HG02885 (cell line): ENCODE results near the gene FCAMR.

ENCODE experiments used
- ATAC-seq: cut with Tn5 transposase; IDR thresholded peaks from one replicate; pipeline ENCODE4 v1.9.1; 2021; ENCODE audit warnings: mild to moderate bottlenecking; ENCODE audit not compliant: unreplicated experiment, poor library complexity

The FCAMR gene

GRCh38 chr1:206960676-206961386, 9.4 kb downstream of the FCAMR start:
- ATAC-seq, result no peak

GRCh38 chr1:206958144-206958543, 12.1 kb downstream of the FCAMR start:
- no peak for ATAC-seq

GRCh38 chr1:206957639-206958038, 12.6 kb downstream of the FCAMR start:
- no peak for ATAC-seq

- peak; percentile 58 for ATAC-seq
Observed at GRCh38 chr1:206955476-206956451, 14.5 kb downstream of the FCAMR start.

- ATAC-seq, result no peak
Observed at GRCh38 chr1:206954459-206955342, 15.6 kb downstream of the FCAMR start.

- ATAC-seq, result no peak
Observed at GRCh38 chr1:206953626-206954025, 16.6 kb downstream of the FCAMR start.

- ATAC-seq, result no peak
Observed at GRCh38 chr1:206953126-206953525, 17.1 kb downstream of the FCAMR start.

GRCh38 chr1:206952171-206952570, 18.1 kb downstream of the FCAMR start:
- ATAC-seq, result no peak

GRCh38 chr1:206951318-206952100, 18.8 kb downstream of the FCAMR start:
- ATAC-seq, result no peak

GRCh38 chr1:206949641-206950040, 20.6 kb downstream of the FCAMR start:
- no peak for ATAC-seq

- ATAC-seq, result no peak
Observed at GRCh38 chr1:206949208-206949607, 21.1 kb downstream of the FCAMR start.

- ATAC-seq, result no peak
Observed at GRCh38 chr1:206947255-206947654, 23.0 kb downstream of the FCAMR start.

- no peak for ATAC-seq
Observed at GRCh38 chr1:206946261-206946660, 24.0 kb downstream of the FCAMR start, which contains the start of gene PIGR. Gene PIGR, minus strand, starts transcription at chr1:206946466. Its CDS starts 5,935 bp downstream, at chr1:206940531.

GRCh38 chr1:206945779-206946178, 24.5 kb downstream of the FCAMR start:
- no peak for ATAC-seq

- no peak for ATAC-seq
Observed at GRCh38 chr1:206944703-206945102, 25.6 kb downstream of the FCAMR start.

- ATAC-seq, result no peak
Observed at GRCh38 chr1:206941766-206942418, 28.4 kb downstream of the FCAMR start.

- ATAC-seq, result no peak
Observed at GRCh38 chr1:206940588-206940936, 29.7 kb downstream of the FCAMR start.

GRCh38 chr1:206939841-206940587, 30.2 kb downstream of the FCAMR start:
- ATAC-seq, result no peak
